Measurements from ENCODE around the gene WNT10A.

The WNT10A gene

DNA sequence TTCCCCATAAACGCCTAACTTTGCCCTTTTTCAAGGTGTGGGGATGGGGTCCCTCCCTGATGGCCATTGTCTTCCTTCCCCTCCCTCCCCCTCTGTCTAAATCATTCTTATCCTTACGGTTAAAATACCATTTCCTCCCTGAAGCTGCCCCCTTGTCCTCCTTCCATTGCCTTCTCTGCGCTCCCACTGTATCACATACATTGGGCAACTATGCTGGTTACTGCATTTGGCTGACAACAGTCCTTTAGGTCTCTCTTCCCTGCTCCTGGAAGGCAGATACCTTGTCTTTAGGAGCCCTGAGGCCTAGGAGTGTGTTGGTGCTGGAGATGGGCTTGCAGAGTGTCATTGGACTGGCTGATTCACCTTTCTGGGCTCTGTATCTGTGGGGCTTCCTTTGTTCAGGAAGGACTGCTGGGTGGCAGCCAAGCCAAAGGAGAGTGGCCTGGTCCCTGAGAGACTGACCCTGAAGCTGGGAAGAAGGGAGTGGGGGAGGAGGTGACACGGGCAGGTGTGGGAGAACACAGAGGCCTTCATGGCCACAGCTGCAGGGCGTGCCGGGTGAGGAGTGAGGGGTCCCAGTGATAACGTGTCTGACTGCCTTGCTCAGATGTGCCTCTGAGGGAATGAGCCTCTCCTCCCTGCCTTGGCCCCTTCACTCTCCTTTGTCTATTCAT lies 18.9 kb upstream of the WNT10A start:
- FAIRE-seq (no peak), DNase-seq (ENCODE audit: insufficient read length, low spot score) (no peak)
- no peak for TF ChIP-seq POLR2A (IDR thresholded peaks at IDR 0.05; ENCODE audit: low read depth, low read length)

- no peak for TF ChIP-seq POLR2A (IDR thresholded peaks at IDR 0.05; ENCODE audit: low read depth, low read length)
- DNase-seq (ENCODE audit: insufficient read length, low spot score) (no peak), FAIRE-seq (no peak)
Measured at GRCh38 chr2:218863021-218863520, 17.6 kb upstream of the WNT10A start.

DNA sequence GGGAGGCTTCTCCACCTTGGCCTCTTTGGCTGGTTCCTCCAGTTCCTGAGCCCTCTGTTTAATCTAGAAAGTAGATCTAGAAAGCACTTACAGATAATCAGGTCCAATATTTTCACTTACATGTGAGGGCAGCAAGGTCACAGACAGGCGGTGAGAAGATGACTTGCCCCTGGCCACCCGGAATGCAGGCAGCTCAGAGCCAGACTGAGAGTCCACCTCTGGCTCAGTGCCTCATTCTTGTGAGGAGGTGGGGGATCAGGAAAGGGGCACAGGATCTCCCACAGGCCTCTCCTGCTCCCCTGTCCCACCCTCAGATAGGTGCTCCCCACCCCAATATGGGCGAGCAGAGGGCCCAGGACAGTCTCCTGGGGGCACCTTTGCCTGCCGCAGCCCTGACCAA lies 15.3 kb upstream of the WNT10A start:
- FAIRE-seq: no peak
- DNase-seq (ENCODE audit: insufficient read length, low spot score): no peak
- no peak for TF ChIP-seq POLR2A (IDR thresholded peaks at IDR 0.05; ENCODE audit: low read depth, low read length)

- FAIRE-seq: no peak
- TF ChIP-seq POLR2A (IDR thresholded peaks at IDR 0.05; ENCODE audit: low read depth, low read length): no peak
- no peak for DNase-seq (ENCODE audit: insufficient read length, low spot score)
Measured at GRCh38 chr2:218865999-218866398, 14.7 kb upstream of the WNT10A start.

GRCh38 chr2:218867900-218868299 lies 12.8 kb upstream of the WNT10A start:
- TF ChIP-seq POLR2A (IDR thresholded peaks at IDR 0.05; ENCODE audit: low read depth, low read length): no peak

DNA sequence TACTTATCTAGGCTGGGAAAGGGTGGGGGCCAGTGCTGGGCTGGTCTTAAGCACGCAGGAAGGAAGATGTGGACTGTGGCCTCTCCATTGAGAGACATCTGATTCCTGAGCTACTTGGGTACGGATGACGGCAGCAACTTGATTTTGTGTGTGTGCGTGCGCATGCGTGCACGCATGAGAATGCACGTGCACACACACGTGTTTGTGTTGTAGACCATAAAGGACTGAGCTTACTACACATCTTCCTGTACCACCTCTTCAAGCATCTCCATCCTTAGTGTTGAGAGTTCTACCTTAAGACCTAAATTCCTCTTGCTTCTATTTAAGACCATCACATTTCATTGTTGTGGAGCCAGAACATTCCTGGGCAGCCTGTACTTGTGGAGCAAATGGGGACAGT lies 11.6 kb upstream of the WNT10A start:
- DNase-seq (ENCODE audit: insufficient read length, low spot score) (no peak), FAIRE-seq (no peak)
- no peak for TF ChIP-seq POLR2A (IDR thresholded peaks at IDR 0.05; ENCODE audit: low read depth, low read length)

More at GRCh38 chr2:218867900-218868299, 12.8 kb upstream of the WNT10A start:
- FAIRE-seq (no peak), DNase-seq (ENCODE audit: insufficient read length, low spot score) (no peak)

DNA sequence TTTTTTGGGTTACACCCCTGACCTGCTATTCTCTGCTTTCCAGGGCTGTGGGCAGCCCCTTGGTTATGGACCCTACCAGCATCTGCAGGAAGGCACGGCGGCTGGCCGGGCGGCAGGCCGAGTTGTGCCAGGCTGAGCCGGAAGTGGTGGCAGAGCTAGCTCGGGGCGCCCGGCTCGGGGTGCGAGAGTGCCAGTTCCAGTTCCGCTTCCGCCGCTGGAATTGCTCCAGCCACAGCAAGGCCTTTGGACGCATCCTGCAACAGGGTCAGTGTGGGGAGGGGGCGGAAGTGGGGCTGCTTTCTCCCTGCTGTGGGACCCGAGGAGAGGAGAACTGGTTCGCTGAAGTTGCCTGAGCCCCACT lies 9.7 kb upstream of the WNT10A start:
- DNase-seq (ENCODE audit: insufficient read length, low spot score) (no peak), FAIRE-seq (no peak)
- no peak for TF ChIP-seq POLR2A (IDR thresholded peaks at IDR 0.05; ENCODE audit: low read depth, low read length)

DNA sequence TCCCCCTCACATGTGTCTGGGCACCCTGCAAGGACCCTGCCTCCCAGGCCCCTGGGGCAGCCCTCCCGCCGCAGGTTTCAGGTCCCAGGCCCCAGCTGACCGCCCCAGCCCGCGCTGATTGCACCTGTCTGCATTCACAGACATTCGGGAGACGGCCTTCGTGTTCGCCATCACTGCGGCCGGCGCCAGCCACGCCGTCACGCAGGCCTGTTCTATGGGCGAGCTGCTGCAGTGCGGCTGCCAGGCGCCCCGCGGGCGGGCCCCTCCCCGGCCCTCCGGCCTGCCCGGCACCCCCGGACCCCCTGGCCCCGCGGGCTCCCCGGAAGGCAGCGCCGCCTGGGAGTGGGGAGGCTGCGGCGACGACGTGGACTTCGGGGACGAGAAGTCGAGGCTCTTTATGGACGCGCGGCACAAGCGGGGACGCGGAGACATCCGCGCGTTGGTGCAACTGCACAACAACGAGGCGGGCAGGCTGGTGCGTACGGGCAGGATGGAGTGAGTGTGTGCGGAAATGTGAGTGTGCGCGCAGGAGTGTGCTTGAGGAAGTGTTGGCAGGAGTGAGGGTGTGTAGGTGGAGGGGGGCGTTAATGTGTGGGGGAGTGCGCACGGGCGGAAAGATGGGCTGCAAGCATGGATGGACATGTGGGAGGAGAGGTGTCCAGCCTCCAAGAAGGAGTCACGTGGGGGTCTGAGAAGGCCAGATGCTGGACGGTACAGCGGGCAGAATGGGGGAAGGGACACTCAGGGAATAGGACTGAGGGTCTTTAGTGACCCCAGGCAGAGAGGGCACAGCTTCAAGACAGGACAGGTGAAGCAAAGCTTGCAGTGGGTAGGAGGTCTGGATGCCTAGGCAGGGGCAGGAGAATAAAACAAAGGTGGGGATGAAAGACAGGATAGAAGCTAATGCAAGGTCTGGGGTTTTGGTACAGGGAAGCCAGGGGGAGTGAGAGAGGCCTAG lies 9.0 kb upstream of the WNT10A start:
- no peak for DNase-seq (ENCODE audit: insufficient read length, low spot score)
- FAIRE-seq: no peak
- TF ChIP-seq POLR2A (IDR thresholded peaks at IDR 0.05; ENCODE audit: low read depth, low read length): no peak

- no peak for TF ChIP-seq POLR2A (IDR thresholded peaks at IDR 0.05; ENCODE audit: low read depth, low read length)
- DNase-seq (ENCODE audit: insufficient read length, low spot score): no peak
- no peak for FAIRE-seq
Measured at GRCh38 chr2:218872645-218873358, 7.8 kb upstream of the WNT10A start.

DNA sequence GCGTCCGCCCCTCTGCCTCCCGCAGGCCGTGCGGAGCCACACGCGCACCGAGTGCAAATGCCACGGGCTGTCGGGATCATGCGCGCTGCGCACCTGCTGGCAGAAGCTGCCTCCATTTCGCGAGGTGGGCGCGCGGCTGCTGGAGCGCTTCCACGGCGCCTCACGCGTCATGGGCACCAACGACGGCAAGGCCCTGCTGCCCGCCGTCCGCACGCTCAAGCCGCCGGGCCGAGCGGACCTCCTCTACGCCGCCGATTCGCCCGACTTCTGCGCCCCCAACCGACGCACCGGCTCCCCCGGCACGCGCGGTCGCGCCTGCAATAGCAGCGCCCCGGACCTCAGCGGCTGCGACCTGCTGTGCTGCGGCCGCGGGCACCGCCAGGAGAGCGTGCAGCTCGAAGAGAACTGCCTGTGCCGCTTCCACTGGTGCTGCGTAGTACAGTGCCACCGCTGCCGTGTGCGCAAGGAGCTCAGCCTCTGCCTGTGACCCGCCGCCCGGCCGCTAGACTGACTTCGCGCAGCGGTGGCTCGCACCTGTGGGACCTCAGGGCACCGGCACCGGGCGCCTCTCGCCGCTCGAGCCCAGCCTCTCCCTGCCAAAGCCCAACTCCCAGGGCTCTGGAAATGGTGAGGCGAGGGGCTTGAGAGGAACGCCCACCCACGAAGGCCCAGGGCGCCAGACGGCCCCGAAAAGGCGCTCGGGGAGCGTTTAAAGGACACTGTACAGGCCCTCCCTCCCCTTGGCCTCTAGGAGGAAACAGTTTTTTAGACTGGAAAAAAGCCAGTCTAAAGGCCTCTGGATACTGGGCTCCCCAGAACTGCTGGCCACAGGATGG lies 7.1 kb upstream of the WNT10A start:
- no peak for DNase-seq (ENCODE audit: insufficient read length, low spot score)
- FAIRE-seq: no peak
- no peak for TF ChIP-seq POLR2A (IDR thresholded peaks at IDR 0.05; ENCODE audit: low read depth, low read length)

DNA sequence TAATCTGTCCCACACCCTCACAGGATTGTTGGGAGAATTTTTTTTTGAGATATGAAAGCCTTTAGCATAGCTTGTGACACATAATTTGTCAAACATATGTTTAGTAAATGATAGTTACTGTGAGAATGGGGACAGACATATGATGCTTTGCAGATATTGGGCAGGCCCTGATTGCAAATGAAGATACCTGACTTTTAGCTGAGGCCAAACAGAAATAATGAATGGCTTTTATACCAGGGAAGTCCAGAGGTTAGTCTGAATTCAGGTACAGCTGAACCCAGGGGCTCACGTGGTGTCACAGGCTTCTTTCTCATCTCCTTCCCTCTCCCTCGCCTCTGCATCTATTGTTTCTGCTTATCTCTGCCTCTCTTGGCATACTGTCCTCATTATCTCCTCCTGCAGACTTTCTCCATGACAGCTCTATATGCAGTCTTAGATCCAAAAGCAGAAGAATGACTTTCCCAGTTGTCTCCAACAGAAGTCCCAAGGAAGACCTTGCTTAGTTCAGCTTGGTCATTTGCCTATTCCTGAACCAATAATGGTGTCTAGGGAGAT lies 4.9 kb upstream of the WNT10A start:
- FAIRE-seq: no peak
- no peak for TF ChIP-seq POLR2A (IDR thresholded peaks at IDR 0.05; ENCODE audit: low read depth, low read length)
- no peak for DNase-seq (ENCODE audit: insufficient read length, low spot score)

GRCh38 chr2:218876562-218877219 lies 4.0 kb upstream of the WNT10A start:
- TF ChIP-seq POLR2A (IDR thresholded peaks at IDR 0.05; ENCODE audit: low read depth, low read length): no peak
- FAIRE-seq (peak; percentile 20), DNase-seq (ENCODE audit: insufficient read length, low spot score) (peak; percentile 93)
